ENCODE results near the gene AFF3.
A peak's percentile ranks its signal among the peaks of the same experiment; 100 is the strongest.

Gene AFF3

DNA sequence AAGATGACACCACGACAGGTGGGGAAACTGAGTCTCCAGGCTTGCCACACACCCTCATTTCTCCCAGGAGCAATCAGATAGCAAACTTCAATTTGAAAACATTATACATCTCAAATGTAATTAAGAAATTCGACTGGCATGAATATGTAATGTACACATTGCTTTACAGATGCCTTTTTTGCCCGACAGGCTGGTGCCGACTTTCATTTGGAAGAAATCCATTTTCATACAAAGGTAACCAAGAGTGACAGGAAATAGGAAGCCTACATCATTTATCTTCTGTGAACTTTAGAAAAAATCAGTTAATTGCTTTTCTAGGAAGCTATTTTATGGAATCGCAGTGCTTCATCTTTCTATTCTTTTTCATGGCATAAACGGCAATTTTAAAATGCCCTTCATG is 140.3 kb downstream of the AFF3 start:
- DNase-seq, result no peak

DNA sequence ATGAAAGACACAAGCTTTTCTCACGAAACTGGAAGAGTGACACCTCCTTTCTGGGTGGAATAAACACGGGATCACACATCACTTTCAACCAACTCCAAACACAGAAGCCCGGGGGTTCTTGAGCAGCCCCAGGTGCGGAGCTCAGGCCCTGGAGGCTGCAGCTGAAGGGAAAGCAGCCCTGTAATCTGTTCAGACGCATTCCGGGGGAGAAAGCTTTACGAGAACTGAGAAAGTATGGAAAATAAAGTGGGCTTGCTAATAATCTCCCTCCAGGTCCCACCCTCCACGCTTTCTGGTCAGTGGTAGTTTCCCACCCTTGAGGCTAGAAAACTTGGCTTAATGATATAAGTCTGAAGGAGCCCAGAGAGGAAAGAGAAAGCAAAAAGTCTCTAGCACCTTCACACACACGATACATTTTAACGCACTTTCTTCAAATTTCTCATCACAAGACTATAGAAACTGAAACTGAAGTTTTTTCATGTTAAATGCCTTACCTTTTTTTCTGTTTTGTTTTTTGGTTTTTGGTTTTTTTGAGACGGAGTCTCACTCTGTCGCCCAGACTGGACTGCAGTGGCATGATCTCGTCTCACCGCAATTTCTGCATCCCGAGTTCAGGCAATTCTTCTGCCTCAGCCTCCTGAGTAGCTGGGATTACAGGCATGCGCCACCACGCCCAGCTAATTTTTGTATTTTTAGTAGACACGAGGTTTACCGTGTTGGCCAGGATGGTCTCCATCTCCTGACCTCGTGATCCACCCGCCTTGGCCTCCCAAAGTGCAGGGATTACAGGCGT is 141.3 kb downstream of the AFF3 start:
- no peak for DNase-seq

DNA sequence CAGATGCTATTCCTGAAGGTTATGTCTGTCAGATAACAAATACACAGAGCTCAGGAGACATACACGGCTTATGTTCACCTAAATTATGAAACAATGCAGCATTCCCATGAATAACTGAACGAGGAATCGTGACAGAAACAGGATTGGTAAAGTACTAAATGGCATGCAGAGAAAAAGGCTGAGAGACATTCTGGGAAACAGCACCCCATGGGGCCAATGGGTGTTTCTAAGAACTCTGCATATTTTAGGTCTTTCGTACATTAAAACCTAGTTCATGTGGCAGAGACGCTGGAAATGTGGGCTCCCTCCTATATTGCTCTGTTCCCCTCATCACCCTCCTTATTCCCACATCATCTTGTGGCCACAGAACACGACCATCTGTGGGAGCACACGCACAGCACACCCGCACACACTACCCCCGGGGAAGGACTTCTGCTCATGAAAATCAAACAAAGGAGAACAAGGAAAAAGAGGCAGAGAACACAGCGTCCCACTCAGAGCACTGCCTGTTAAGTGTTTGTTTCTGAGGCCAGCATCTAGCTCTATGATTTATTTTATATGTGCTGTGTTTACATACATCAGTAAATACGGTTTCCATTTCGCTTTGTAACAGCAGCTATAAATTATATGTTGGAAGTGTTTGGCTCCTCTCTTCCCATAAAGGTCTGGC is 143.6 kb downstream of the AFF3 start:
- DNase-seq, result no peak

DNA sequence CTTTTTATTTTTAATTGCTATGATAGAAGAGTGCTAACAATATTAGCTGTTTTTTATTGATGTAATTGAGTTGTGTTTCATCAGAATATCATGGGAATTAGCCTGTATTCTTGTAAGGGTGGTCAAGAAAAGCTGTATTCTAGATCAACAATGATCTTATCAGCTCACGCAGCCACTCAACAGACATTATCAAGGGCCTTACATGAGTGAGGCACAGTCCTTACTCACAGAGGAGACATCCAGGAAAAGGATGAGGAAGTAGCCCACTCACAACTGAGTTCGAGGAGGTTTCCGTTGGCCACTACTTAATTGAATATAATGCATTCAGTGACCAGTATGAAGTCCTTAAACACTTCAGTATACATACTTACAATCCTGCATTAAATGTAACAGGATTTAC is 152.5 kb downstream of the AFF3 start:
- no peak for DNase-seq

DNA sequence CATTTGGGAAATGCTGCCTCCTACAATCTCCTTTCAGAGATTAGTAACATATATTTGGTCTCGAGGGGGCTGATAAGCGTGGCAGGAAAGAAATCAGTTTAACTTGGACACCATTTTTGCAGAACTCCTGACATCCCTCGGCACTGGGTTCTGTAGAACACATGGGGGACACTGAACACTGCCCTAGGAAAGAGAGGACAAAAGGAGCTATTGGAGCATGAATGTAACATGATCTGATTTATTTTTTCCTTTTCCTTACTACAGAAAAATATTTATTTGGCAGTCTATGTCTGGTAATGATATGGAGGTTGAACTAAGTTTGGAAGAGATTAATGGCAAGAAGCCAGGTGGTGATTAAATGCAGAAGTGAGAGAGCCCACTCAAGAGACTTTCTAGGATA is 153.8 kb downstream of the AFF3 start:
- DNase-seq, result no peak

DNA sequence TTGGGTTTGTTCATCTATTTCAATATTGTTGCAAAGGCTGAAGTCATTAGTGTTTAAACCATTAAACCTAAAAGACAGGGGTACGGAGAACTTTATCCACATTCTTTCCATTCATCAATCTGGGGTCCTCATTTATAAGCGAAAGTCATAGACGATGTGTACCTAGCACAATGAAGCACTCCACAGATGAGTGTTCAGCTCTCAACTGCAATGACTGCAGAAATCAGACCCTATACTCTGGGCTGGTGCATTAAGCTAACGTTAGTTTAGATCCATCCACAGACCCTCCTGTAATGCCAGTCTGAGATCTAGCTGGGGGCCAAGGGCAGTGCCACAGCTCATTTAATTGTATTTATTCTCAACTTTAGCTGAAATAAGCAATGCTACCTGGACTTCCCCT is 155.2 kb downstream of the AFF3 start:
- no peak for DNase-seq

DNA sequence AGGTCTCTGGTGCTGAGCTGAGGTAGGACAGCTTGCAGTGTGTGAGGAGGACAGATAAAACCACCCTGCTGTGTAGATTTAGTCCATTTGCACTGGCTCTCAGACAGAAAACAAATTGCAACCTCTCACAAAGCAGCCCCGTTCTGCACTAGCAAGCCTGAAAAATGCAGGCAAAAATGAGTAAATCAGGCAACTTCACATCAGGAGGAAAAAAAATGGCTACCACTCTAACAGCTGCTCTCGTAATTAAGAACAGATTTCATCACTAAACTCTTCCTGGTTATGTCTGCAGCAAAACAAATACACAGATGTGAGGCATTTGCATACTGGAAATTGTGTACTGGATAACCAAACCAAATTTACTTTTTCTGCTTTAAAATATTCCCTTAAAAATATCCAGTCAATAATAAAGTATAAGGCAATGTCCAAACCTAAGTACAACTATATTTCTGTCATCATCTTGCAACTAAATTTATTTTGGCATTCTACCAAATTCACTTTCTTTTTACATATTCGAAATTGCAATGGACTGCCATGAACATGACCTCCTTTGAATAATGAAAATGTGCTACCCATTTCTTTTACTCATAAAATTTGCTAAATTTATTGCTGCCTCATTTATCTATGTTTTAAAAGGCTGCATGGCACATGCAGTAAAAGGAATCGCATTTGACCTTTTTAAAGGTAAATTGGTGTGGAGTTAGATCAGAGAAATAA is 157.4 kb downstream of the AFF3 start:
- DNase-seq, result peak; percentile 55

DNA sequence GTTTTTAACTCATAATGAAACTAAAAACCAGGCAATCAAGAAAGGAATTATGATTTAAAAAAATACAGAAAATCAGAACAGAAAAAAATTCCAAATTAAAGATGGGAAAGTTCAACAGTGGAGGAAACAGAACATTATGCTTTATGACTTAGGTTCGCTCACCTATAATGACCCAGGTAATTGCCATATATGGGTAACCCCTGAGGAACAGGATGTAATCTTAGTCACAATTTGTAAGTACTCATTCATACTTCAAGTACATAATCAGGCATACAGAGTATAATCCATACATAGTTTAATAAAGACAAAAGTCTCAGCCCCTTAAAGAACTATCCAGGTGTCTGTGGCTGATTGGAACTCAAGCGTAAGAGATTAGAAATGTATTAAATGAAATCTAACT is 159.6 kb downstream of the AFF3 start:
- no peak for DNase-seq

DNA sequence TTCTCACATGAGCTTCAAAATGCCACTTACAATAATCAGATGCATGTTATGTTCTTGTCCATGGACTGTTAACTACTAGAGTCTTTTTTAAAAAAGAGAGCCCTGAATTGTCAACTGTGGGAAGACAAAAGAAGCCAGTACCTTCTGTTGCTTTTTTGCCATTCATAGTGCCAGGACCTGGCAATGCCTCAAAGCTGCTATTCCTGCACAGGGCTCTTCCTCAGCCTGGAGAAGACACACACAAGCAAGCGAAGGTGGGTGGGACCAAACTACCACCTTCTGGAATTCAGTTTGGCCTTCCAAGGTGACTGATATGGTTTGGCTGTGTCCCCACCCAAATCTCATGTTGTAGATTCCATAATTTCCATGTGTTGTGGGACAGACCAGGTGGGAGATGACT is 160.6 kb downstream of the AFF3 start:
- DNase-seq, result no peak

DNA sequence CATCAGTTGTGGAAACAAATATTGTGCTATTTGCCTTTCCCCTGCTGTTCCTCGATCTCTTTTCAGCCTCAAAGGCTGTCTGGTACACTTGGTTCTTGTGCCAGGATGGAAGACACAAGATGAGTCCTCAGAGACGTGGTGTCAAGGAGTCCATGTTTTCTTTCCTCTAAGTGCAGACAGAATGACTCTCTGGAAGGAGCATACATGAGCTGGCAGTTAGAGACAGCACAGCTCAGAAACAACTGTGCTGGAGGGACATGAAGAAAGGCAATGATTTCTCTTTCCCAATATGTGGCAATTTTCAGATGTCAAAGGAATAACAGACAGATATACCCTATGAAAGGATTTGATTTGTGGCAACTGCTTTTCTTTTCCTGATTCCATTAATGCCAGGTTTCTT is 162.2 kb downstream of the AFF3 start:
- no peak for DNase-seq

DNA sequence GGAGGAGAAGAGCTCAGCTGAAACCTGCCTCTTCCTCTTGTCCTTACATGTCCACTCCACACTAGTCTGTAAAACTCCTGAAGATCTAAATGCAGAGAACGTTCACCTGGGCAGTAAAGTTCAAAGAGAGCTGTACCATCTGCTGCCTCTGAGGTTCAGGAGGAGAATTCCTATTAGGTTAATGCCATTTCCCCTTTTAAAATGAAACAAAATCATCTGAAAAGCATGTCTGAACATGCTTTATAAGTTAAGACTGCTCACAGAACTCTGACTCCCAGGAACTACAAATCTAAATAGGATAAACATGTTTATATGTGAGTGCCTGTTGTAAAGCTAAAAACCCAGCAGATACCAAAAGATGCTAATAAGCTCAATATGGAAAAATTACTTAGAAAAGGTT is 164.4 kb downstream of the AFF3 start:
- DNase-seq, result no peak

DNA sequence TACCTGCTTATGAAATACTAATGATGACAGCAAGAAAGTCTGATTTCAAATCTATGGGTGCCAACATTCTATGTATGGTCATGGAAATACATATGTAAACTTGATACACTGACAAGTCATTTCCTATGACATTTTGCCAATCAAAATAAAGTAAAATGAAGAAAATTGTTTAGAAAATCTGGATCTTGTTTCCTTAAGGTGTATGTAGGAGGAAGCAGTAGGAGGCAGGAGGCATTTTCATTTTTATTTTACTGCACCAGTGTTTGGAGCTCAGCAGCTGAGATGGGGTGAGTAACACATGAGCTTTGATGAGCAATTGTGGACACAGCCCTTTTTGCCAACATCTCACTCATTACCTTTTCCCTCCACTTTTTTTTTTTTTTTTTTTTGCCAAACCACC is 167.0 kb downstream of the AFF3 start:
- no peak for DNase-seq

DNA sequence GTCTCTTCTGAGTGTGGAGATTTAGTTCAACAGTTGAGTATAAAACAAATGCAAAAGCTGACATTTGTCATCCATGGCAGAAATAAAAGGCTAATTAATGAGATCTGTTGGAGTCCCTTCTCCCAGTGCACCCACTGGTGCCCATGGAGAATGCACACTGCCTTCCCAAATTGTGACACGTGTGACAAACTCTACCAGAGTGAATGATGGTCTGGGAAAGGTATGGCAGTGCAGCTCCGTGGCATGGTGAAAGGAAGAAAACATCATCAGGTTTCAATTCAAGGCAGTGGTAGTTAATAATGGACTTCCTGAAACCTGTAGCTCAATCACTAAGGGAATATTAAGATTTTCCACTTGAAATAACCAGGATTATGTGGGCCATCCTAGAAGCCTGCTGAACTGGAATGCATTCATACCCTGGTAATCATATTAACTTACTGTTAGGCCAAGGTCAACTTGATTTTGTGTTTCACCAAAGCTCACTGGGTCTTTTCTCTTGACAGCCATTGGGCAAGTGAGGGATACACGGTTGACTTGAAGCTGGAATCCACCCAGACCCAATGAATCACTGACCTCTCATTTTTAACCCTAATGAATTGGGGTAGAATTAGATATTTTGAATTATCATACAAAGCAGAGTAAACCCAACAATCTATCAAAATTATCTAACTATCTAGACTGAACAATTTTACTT is 167.6 kb downstream of the AFF3 start:
- DNase-seq, result no peak

DNA sequence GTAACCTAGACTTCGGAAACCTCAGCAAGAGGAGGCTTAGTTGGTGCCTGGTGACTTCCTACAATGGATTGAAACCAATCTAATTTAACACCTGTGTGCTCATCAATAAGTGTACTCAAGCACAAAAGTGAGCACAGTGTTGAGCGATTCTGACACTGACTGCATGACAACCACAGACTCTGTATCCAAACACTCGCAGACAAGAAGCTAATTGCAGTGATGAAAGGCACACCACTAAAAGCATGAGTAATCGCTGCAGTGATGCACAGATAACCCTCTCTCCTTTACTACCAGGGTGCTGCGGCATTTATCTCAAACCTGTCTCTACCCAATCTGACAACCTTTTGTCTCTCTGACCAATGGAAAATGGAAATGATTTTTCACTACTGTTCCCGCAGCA is 168.1 kb downstream of the AFF3 start:
- DNase-seq, result no peak

DNA sequence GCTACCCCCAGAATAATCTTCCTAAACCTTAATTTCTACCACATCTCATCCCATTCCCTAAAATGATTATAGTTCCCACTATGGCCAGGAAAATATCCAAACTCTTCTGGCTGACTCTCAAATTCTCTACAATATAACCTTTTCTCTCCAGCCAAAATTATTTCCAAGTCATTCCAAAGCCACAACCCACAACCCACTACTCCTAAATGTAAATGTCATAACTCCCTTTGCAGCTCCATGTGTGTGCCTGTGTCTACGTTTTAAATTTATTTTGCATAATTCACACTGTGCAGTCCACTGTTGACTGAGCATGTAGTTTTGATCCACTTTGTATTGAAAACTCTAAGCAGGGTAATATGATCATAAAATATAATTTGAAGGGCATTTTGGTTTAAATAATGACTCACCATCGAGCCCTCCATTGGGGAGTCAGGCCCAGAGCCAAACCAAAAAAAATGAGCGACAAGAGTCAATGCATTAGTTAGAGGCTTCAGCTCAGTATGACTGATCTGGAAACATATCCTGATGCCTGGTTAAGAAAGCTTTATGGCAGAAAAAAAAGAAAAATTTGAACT is 171.0 kb downstream of the AFF3 start:
- no peak for DNase-seq

DNA sequence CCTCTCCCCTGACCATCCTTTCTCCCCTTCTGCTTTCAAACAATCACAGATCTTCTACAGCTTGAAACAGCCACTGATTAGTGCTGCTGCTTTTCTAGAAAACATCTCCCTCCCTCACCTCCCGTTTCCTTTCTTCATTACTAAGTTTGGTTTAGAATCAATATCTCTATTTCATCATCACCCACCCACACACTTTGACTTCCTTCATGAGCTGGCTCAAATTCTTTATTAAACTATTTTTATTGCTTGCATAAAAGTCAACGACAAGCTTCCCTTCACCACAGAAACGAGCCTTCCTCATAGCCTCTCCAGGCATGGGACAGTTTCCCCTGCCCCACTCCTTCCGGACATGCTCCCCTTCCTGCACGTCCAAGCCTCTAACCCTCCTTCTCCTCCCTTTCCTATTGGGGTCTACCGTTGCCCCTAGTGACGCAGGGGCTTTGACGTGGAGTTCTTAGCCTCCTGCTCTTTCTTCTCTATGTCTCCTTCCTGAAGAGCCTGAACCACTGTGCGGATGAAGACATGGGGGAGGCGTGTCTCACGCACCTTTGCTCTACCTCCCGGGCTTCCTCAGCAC is 172.0 kb downstream of the AFF3 start:
- DNase-seq, result no peak

DNA sequence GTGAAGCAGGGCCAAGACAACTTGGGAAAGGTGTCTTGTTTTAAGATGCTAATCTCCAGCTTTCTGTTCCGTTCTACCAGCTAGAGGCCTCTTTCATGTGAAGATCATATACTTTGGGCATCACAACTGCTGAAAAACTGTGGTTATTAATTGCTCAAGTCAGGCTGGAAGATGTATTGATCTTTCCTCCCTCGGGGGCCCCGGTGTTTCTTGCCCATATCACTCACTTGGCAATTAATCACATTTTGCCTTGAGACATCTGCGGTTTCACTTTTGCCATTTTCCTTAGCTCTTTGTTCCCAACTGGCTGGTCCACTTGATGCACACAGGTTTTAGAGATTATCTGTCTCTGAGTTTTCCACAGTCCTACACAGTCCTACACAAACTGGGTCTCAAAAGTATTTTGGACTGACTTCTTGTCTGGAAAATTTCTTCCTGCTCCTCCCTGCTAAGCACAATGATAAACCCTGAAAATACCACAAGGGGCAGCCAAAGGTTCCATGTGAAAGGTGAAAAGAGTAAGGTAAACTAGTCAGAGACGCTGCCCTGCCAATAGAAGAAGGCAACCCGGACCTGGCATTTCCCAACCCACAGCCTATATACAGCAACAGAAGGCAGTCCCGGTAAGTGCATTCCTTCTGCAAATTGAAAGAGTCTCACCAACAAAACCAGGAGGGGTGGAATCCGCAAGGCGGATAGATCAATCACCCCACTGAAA is 181.0 kb downstream of the AFF3 start:
- DNase-seq, result no peak

DNA sequence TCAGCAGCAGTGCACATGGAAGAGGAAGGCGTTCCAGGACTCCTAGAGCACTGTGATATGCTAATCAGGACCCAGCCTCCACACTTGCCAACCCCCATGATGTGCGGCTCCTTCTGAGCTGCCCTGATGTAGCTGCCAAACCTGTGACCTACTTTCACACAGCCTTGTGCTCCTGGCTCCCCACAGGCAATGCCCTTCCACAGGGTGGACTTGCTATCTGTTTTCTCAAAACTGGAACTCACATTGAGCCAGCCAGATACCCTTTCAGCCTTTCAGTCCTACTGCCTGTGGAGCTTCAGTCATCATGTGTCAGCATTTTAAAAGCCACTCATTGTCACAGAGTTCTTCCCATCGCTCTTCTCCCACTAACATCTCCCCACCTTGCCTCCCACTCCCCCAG is 181.6 kb downstream of the AFF3 start:
- no peak for DNase-seq

DNA sequence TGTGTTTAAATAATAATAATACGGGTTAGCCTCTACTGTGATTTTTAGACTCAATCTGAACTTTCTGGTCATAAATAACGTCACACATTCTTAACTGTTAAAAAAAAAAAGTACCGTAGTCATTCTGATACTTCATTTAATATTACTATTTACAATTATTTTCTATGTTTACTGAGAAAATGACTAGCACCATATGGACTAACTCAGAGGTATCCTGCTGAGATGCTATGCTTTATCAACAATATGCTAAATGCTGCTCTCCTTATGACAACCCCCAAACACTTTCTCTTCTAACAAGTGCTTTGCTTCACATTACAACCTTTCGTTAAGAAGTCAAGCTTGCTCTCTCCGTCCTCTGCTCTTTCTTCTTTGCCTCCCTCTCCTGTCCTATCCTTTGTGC is 182.1 kb downstream of the AFF3 start:
- DNase-seq, result no peak

DNA sequence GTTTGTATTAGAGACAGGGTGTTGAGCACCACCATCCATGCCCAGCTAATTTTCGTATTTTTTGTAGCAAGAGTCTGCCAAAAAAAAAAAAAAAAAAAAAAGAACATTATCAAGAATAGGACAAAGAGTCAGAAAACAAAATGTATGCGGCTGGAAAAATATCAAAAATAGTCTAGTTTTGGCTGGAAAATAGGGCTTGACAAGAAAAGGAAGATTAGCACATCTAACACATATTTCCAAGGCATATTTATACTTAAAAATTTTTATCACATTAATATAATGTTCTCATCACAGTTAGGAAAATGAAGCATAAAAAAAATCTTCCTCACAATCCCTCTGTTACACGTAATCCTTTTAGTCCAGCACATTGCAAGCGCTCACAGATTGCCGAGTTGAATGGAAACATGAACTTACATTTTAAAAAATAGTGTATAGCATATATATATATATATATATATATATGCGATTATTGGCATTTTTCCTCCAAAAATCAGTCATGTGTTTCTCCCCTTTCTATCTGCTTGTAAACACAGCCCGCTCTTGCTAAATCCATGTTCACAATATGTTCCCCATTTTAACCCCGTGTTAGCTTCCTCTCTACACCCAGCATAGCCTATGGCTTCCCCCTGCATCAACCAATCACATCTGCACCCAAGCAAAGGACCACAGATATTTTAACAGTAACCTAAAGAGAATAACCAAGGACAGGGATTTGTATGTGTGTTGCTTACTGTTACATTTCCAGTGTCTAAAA is 183.0 kb downstream of the AFF3 start:
- DNase-seq, result no peak
